Measurements from ENCODE around the gene SUPT16H.
"Not testable (repeated sequence)": the region's sequence is repeated elsewhere in the genome, so short reads cannot be mapped to it uniquely, and the experiment has no call there.

Gene SUPT16H

GRCh38 chr14:21383848-21384493 lies at the start of gene SUPT16H:
TSS of gene SUPT16H (minus strand) at chr14:21384019. CDS start at chr14:21383927, 92 bp downstream.
- DNase-seq (ENCODE audit: extremely low read depth in 1 of 2, low read depth in 1 of 2), result peak; percentile 82 to 87

GRCh38 chr14:21431126-21431525 lies 47.3 kb upstream of the SUPT16H start:
- DNase-seq (ENCODE audit: extremely low read depth in 1 of 2, low read depth in 1 of 2), result no peak

DNA sequence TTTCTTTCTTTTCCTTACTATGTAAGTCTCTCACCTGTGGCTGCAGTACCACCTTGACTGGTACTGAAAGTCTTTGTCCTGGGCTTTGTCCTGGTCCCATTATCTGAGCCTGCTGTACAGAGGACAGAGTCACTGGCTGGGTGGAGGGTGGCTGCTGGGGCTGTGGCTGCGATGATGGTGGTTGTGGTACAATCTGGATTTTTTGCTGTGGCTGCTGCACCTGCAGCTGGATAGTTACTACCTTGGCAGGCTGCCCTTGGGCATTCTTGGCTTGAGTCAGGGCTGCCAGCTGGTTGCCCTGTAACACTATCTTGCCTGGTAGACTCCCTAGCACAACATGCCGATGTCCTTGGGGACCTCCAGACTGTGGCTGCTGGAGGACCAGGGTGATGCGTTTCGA lies 45.1 kb upstream of the SUPT16H start:
- DNase-seq (ENCODE audit: extremely low read depth in 1 of 2, low read depth in 1 of 2), result no peak

DNA sequence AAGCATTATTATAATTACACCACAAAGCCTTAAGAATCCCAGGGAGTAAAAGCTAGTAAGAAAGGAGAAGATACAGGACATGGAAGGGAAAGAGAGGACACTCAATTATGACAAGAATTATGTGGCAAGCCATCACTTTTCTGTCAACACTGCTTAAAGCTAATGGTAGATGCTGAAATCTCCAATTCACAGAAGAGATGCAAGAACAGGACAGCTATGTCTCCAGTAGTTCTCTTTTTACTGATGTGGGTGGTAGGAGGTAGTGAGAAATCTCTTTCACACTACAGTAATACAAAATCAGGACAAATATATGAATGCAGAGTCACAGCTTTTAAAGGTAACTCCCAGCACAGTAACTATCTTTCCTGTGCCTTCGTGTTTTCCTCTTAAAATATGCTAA lies 42.9 kb upstream of the SUPT16H start:
- no peak for DNase-seq (ENCODE audit: extremely low read depth in 1 of 2, low read depth in 1 of 2)

- no peak for DNase-seq (ENCODE audit: extremely low read depth in 1 of 2, low read depth in 1 of 2)
Measured at GRCh38 chr14:21419528-21419927, 35.7 kb upstream of the SUPT16H start.

DNA sequence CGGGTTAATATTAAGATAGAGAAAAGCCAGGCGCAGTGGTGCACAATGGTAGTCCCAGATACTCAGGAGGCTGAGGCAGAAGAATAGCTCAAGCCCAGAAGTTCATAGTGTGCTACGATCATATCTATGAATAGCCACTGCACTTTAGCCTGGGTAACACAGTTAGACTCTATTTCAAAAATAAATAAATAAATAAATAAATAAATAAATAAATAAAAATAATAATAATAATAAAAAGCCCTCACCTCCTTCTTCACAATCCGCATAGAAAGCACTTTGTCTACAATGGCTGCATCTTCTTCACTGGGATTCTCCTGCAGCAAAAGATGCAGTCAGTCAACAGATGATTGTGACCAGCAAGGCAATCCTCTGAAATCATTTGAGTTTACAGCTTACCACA lies 31.5 kb upstream of the SUPT16H start:
- DNase-seq (ENCODE audit: extremely low read depth in 1 of 2, low read depth in 1 of 2), result no peak

- no peak for DNase-seq (ENCODE audit: extremely low read depth in 1 of 2, low read depth in 1 of 2)
Measured at GRCh38 chr14:21414137-21414631, 30.4 kb upstream of the SUPT16H start.

DNA sequence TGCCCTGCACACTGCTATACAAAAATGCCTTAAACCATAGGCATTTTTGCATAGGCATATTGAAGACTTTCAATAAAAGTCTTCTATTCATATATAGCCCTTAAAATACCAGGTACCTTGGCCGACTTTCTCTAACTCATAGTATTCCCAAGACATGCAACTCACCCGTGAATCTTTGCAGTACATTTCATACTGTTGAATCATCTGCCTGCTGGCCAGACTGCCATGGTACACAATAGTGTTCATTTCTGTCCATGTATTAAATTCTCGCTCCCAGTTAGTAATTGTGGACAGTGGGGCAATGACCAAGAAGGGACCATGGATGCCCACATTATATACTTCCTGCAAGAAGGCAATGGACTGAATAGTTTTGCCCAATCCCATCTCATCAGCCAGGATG lies 24.3 kb upstream of the SUPT16H start:
- no peak for DNase-seq (ENCODE audit: extremely low read depth in 1 of 2, low read depth in 1 of 2)

DNA sequence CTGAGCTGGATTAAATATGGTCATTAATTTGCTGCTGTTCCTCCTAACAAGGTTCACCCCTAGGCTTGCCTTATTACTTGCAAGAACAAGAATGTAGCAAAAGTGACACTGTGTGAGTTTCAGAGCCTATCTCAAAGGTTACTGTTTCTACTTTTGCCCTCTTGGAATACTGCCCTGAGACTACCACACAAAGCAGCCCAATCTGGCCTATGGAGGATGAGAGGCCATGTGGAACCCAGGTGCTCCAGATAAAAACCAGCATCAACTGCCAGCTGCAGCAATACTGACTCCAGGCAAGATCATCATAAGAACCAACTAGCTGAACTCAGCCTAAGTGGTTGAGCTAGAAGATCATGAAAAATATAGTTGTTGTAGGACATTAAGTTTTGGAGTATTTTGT lies 22.4 kb upstream of the SUPT16H start:
- no peak for DNase-seq (ENCODE audit: extremely low read depth in 1 of 2, low read depth in 1 of 2)

- DNase-seq (ENCODE audit: extremely low read depth in 1 of 2, low read depth in 1 of 2), result no peak
Measured at GRCh38 chr14:21405097-21405496, 21.3 kb upstream of the SUPT16H start.

GRCh38 chr14:21399311-21399870 lies 15.6 kb upstream of the SUPT16H start:
- DNase-seq (ENCODE audit: extremely low read depth in 1 of 2, low read depth in 1 of 2), result no peak

DNA sequence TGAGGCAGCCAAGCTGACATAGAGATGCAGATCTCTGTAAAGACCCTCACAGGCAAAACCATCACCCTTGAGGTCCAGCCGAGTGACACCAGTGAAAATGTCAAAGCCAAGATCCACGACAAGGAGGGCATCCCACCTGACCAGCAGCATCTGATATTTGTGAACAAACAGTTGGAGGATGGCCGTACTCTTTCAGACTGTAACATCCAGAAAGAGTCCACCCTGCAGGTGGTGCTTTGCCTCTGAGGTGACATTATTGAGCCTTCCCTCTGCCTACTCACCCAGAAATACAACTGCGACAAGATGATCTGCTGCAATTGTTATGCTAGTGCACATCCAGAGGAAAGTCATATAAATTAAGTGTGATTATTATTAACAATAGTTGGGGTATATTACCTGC lies 15.1 kb upstream of the SUPT16H start:
- no peak for DNase-seq (ENCODE audit: extremely low read depth in 1 of 2, low read depth in 1 of 2)

- no peak for DNase-seq (ENCODE audit: extremely low read depth in 1 of 2, low read depth in 1 of 2)
Measured at GRCh38 chr14:21395450-21395849, 11.6 kb upstream of the SUPT16H start.

GRCh38 chr14:21385188-21385904 lies 1.5 kb upstream of the SUPT16H start:
- no peak for DNase-seq (ENCODE audit: extremely low read depth in 1 of 2, low read depth in 1 of 2)

- DNase-seq (ENCODE audit: extremely low read depth in 1 of 2, low read depth in 1 of 2), result peak in 1 of 2 donors; percentile 10
Measured at GRCh38 chr14:21384494-21384851, 654 bp upstream of the SUPT16H start.

DNA sequence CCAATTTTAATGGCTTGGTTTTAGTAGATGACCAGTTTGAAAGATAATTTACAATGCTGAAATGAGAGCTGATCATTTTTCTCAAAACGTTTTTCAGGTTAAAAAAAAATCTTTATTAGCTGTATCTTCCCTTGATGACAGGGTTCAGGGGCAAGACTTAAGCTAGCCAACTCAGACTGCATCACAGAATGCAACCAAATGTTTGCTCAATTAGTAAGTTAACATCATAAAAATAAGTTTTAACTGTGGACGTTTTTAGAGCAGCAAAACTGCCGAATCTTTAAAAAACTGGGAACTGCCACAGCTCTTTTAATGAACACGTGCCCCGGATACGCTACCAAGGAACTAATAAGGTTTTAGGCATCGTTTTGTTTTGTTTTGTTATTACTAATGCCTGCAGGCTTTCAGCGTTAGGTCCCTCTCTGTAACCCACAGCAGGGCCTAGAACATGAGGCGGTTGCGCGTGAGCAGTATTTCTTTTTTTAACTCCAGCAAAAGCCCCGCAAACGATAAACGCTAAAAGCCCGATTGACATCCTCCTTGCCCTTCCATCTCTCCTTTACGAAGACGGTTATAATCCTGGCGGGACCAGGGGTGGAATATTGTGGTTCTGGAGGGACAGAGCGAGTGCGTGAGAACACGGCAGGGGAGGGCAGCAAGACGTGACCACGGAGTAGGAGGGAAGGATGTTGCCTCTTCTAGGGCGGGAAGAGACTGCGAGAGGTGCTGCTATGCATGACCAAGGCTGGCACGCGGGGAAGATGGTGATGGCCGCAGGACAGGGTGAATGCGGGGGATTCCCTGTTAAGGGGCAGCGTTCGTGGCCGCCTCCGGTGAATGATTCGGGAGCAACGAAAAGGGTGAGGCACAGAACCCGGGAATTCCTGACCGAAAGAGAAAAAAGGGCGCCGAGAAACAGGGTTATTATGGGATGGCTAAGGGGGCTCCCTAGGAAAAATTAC lies 652 bp downstream of the SUPT16H start:
- DNase-seq (ENCODE audit: extremely low read depth in 1 of 2, low read depth in 1 of 2), result peak in 1 of 2 donors; percentile 15

GRCh38 chr14:21382095-21382494 lies 1.7 kb downstream of the SUPT16H start:
- DNase-seq (ENCODE audit: extremely low read depth in 1 of 2, low read depth in 1 of 2), result no peak

DNA sequence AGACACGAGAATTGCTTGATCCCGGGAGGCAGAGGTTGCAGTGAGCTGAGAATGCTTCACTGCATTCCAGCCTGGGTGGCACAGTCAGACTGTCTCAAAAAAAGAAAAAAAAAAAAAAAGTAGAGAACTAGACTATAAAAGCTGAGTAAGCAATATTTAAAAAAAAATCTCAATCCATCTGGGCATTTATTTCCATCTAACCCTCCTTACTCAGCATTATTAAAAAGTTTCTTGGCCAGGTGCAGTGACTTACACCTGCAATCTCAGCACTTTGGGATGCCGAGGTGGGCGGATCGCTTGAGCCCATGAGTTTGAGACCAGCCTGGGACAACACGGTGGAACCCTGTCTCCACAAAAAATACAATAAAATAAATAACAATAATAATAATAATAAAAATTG lies 4.5 kb downstream of the SUPT16H start:
- no peak for DNase-seq (ENCODE audit: extremely low read depth in 1 of 2, low read depth in 1 of 2)

- no peak for DNase-seq (ENCODE audit: extremely low read depth in 1 of 2, low read depth in 1 of 2)
Measured at GRCh38 chr14:21373980-21374379, 9.8 kb downstream of the SUPT16H start.

DNA sequence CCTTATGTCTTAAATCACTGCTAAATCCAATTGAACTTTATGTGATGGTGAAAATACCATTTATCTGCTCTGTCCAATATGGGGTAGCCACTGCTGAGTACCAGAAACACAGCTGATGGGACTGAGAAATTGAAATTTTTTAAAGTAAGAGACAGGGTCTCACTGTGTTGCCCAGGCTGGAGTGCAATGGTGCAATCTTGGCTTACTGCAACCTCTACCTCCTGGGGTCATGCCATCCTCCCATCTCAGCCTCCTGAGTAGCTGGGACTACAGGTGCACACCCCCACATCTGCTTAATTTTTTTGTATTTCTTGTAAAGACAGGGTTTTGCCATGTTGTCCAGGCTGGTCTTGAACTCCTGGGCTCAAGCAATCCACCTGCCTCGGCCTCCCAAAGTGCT lies 11.0 kb downstream of the SUPT16H start:
- DNase-seq (ENCODE audit: extremely low read depth in 1 of 2, low read depth in 1 of 2), result not testable (repeated sequence)
